ENCODE results near the gene GSK3A. TPM values are rescaled to one million over a fixed set of nuclear protein-coding genes. Genes with fewer than 3 reads are reported as not detected.

GSK3A gene
- total RNA-seq, 1 donor from 2014 or later = 12.4 TPM

GRCh38 chr19:42193294-42193693, 49.1 kb downstream of the GSK3A start:
- Histone ChIP-seq H3K36me3 (ENCODE audit: control insufficient read depth, insufficient read depth, low read length) (peaks cover 3% of the 10 kb centered on the region), H3K27me3 (ENCODE audit: control insufficient read depth, insufficient read depth, low read length) (no peaks in the 10 kb centered on the region), H3K4me3 (ENCODE audit: low read depth, low read length) (no peak overlapping the region)
- FAIRE-seq = no peak
- DNase-seq (ENCODE audit: low read depth) = no peak
- TF ChIP-seq CTCF (IDR thresholded peaks at IDR 0.05; ENCODE audit: insufficient read depth, low read length, severe bottlenecking) = no peak

GRCh38 chr19:42191855-42192254, 50.5 kb downstream of the GSK3A start:
- peak; percentile 89 for FAIRE-seq

GRCh38 chr19:42191330-42191729, 51.1 kb downstream of the GSK3A start:
- FAIRE-seq = no peak

More at GRCh38 chr19:42191855-42192254, 50.5 kb downstream of the GSK3A start:
- no peaks in the 10 kb centered on the region for H3K27me3 ChIP-seq (ENCODE audit: control insufficient read depth, insufficient read depth, low read length)
- TF ChIP-seq CTCF (IDR thresholded peaks at IDR 0.05; ENCODE audit: insufficient read depth, low read length, severe bottlenecking) = no peak
- H3K36me3 ChIP-seq (ENCODE audit: control insufficient read depth, insufficient read depth, low read length) = no peaks in the 10 kb centered on the region
- no peak overlapping the region for H3K4me3 ChIP-seq (ENCODE audit: low read depth, low read length)
- DNase-seq (ENCODE audit: low read depth) = peak; percentile 98

GRCh38 chr19:42189133-42189532, 53.3 kb downstream of the GSK3A start:
- no peak for FAIRE-seq
- no peak overlapping the region for H3K4me3 ChIP-seq (ENCODE audit: low read depth, low read length)

More at GRCh38 chr19:42191330-42191729, 51.1 kb downstream of the GSK3A start:
- Histone ChIP-seq H3K4me3 (ENCODE audit: low read depth, low read length) (no peak overlapping the region), H3K36me3 (ENCODE audit: control insufficient read depth, insufficient read depth, low read length) (no peaks in the 10 kb centered on the region), H3K27me3 (ENCODE audit: control insufficient read depth, insufficient read depth, low read length) (no peaks in the 10 kb centered on the region)
- DNase-seq (ENCODE audit: low read depth) = no peak
- TF ChIP-seq CTCF (IDR thresholded peaks at IDR 0.05; ENCODE audit: insufficient read depth, low read length, severe bottlenecking) = no peak

GRCh38 chr19:42188665-42189064, 53.7 kb downstream of the GSK3A start:
- FAIRE-seq (no peak), DNase-seq (ENCODE audit: low read depth) (no peak)
- H3K27me3 ChIP-seq (ENCODE audit: control insufficient read depth, insufficient read depth, low read length) = no peaks in the 10 kb centered on the region
- TF ChIP-seq CTCF (IDR thresholded peaks at IDR 0.05; ENCODE audit: insufficient read depth, low read length, severe bottlenecking) = no peak
- no peak overlapping the region for H3K4me3 ChIP-seq (ENCODE audit: low read depth, low read length)
- no peaks in the 10 kb centered on the region for H3K36me3 ChIP-seq (ENCODE audit: control insufficient read depth, insufficient read depth, low read length)

More at GRCh38 chr19:42189133-42189532, 53.3 kb downstream of the GSK3A start:
- TF ChIP-seq CTCF (IDR thresholded peaks at IDR 0.05; ENCODE audit: insufficient read depth, low read length, severe bottlenecking) = no peak
- H3K27me3 ChIP-seq (ENCODE audit: control insufficient read depth, insufficient read depth, low read length) = no peaks in the 10 kb centered on the region
- no peaks in the 10 kb centered on the region for H3K36me3 ChIP-seq (ENCODE audit: control insufficient read depth, insufficient read depth, low read length)
- no peak for DNase-seq (ENCODE audit: low read depth)

GRCh38 chr19:42185277-42185676, 57.1 kb downstream of the GSK3A start:
- Histone ChIP-seq H3K36me3 (ENCODE audit: control insufficient read depth, insufficient read depth, low read length) (no peaks in the 10 kb centered on the region), H3K27me3 (ENCODE audit: control insufficient read depth, insufficient read depth, low read length) (no peaks in the 10 kb centered on the region), H3K4me3 (ENCODE audit: low read depth, low read length) (no peak overlapping the region)
- FAIRE-seq (no peak), DNase-seq (ENCODE audit: low read depth) (no peak)
- TF ChIP-seq CTCF (IDR thresholded peaks at IDR 0.05; ENCODE audit: insufficient read depth, low read length, severe bottlenecking) = no peak
